HG02678 (cell line): Measurements from ENCODE around the gene SPSB4.
"Not testable (repeated sequence)": the region's sequence is repeated elsewhere in the genome, so short reads cannot be mapped to it uniquely, and the experiment has no call there.

Experiments
- ATAC-seq: cut with Tn5 transposase; IDR thresholded peaks from one replicate; pipeline ENCODE4 v1.9.1; 2021; ENCODE audit warnings: mild to moderate bottlenecking, moderate library complexity; ENCODE audit not compliant: unreplicated experiment

The SPSB4 gene

DNA sequence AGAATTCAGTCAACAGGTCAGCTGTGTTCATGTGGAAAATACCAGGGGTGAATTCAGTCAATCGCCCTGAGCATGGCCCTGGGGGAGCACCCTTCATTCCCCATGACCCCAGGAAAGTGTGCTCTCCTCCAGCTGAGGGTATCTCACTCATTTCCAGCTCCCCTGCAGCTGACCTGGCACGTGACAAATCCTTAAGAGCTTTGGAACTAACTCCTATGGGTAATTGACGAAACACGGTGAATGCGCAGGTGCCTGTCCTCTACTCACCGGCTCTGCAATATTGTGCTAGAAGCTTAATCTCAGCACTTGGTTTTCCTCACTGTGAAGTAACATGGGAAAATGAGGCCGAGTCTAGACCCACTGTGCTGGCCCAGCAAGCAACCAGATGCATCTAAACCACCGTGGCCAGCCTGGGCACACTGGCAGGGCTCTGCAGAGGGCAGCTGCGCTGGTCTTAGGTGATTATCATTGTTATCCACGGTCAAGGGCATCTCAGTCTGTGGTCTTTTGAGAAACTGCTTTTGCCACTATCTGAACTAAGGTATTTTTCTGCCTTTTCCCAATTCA lies 63.1 kb downstream of the SPSB4 start:
- no peak for ATAC-seq

DNA sequence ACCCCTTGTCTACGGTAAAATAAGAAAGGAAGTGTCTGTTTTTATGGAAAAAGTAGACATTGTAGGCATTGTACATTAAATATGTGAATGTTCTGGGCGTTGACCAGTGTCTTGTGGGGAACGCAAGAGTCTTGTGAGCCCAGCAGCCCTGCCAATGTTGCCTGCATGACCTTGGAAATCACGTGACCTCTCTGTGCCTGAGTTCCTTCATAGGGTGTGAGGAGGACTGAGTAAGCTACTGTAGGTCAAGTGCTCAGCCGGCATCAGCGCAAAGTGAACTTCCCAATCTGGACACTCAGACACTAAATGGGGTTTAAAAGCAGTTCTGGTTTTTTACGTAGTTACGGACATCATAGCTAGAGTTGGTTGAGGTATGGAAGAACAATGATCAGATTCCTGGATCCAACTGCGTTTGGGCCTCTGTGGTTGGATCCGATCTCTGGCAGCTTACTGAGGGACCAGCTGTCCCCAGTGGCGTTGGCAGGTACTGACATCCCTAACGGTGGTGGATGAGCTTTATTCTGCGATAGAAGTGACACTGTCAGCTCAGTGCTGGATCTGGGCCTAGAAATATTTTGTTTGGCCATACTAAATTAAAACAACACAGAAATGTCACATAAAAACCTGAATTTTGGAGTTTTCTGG lies 63.8 kb downstream of the SPSB4 start:
- ATAC-seq: no peak

DNA sequence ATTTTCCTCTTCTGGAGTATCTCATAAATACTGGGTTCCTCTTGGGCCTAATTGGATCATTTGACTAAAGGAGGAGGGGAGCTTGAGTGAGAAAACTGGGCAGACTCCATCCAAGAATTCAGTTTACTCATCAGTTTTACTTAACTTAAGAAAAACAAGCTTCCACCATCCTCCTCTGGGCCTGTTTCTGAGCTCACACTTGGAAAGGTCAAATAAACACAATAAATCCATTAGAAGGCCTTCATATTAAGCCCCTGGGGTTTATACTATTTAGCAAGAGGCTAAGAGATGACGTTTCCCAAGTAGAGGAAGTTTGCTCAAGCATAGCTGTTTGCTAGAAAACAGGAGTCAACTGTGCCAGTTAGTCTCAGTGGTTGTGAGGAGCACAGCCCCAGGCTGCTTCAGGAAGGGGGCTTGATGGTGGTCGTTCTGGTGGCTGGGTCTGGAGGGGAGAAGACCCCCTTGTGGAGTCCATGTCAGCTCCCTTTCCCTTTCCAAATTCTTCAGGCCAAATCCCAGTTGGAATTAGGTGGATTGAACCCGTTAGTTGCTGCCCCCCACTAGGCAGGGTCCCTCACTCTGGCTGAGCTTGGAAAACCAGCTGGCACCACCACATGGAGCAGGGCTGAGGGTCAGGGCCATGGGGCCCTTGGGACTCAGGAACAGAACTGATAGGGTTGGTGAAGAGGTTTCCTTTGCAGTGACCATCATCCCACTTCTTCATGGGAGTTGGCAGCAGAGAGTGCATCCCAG lies 64.8 kb downstream of the SPSB4 start:
- no peak for ATAC-seq

DNA sequence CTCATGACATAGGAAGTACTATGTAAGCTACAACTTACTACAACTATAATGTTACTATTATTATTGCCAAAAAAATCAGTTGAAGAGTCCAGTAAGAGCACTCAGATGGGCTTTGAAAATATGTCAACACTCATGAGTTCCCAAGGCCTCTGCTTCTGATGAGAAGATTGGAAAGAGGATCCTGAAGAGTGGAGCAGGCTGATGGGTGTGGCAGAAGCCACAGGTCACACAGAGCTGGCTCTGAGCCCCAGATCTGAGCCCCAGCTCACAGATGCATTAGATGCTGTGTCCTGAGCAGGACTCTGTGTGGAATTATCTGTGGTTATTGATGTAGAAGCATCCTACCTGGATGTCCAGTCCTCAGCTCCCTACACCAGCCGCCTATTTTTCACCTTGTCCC lies 65.6 kb downstream of the SPSB4 start:
- ATAC-seq: no peak

DNA sequence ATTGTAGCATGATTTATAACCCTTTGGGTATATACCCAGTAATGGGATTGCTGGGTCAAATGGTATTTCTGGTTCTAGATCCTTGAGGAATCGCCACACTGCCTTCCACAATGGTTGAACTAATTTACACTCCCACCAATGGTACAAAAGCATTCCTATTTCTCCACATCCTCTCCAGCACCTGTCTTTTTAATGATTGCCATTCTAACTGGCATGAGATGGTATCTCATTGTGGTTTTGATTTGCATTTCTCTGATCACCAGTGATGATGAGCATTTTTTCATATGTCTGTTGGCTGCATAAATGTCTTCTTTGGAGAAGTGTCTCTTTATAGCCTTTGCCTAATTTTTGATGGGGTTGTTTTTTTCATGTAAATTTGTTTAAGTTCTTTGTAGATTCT lies 66.8 kb downstream of the SPSB4 start:
- not testable (repeated sequence) for ATAC-seq

DNA sequence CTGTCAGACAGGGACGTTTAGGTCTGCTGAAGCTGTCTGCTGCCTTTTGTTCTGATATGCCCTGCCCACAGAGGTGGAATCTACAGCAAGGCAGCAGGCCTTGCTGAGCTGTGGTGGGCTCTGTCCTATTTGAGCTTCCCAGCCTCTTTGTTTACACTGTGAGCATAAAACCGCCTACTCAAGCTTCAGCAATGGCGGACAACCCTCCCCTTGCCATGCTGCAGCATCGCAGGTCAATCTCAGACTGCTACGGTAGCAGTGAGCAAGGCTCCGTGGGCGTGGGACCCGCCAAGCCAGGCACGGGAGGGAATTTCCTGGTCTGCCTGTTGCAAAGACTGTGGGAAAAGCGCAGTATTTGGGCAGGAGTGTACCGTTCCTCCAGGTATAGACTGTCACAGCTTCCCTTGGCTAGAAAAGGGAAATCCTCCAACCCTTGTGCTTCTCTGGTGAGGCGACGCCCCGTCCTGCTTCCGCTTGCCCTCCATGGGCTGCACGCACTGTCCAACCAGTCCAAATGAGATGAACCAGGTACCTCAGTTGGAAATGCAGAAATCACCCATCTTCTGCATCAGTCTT lies 71.4 kb downstream of the SPSB4 start:
- no peak for ATAC-seq

DNA sequence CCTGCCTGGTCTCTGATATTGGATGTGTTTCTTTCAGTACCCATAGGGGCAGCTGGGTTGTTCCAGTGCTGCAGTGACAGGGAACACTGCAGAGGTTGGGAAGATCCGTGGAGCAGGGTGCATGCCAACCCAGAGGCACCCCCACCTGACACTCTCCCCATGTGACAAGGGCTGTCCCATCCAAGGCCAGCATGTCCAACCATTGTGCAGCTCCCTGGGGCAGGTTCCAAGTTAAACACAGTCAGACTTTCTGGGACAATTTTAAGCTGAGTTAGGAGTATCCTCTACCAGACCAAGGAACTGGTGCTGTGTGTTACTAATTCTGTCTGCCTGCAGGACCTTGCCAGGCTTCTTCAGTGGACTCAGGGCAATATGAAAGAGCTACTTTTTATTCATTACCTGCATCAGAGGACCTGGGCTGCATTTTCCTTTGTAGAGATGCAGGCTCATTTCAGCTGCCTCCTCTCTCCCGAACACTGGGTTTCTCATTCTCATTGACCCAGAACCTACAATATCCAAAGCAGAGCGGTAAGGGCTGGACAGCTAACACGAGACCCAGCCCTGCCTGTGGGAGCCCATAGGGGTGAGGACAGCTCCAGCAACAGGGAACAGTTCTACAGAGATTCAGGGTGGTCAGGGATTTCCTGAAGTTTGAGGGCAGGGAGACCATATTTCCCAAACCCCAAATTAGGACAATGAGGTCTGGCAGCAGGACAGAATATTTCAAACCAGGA lies 72.7 kb downstream of the SPSB4 start:
- no peak for ATAC-seq

DNA sequence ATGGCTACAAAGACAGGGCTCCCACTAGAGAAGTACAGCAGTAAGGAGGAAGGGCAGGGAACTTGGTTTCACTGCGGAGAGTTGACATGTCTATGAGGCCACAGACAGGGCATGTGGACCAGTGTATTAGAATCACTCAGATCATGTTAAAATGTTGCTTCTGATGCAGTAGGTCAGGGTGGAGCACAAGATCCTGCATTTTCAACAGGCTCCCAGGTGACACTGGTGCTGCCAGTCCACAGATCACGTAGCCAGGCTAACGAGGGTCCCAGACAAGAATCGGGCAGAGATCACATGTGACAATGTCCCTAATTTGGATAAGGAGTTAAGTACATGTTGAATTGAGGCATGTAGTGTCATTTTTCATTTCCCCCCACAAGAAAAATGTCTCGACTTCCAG lies 73.6 kb downstream of the SPSB4 start:
- ATAC-seq: no peak

DNA sequence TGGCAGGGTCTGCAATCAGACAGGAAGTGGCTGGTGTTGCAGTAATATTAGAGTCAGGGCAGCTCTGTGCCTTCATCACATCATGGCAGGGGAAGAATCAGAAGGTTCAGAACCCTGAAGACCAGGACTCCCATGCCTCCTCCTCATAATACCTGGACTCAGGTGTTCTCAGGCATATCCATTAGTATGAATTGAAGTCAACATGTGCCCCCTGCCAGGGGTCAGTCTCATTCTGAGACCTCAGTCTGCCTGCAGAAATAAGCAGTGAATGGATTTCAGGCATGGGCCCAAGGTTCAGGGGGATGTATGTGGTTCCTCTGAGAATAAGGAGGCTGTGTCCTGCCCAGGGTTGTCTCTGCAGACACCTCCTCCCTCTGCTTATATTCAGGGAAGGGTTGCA lies 74.2 kb downstream of the SPSB4 start:
- ATAC-seq: no peak

DNA sequence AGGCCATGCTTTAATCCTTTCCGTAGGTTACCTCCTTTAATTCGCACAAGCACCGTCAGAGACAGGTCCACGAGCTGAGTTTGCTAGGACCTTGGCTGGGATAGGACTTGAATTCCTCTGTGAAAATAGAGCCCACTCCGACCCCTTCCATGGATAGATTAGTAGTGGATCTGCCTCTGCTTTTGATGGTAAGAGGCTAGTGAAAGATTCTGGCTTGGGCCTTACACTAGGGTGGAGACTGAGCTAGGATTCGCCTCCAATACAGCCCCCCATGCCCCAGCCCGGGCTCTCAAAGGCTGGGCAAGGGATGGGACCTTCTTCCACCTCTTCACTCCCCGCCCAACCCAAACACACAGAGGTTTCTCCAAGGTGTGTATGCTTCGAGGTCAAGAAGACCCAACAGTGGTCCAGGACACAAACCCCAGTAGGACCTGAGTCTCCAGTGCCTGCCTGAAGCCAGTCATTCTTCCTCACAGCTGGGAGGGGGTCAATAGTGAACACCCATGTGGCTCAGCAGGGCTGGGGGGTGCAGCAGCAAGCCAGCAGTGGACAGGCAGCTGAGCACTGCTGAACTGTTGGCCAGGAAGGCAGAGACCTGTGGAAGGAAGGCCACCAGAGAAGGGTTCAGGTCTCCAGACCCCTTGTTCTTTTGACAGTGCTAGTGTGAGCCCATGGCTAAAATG lies 75.7 kb downstream of the SPSB4 start:
- ATAC-seq: no peak

DNA sequence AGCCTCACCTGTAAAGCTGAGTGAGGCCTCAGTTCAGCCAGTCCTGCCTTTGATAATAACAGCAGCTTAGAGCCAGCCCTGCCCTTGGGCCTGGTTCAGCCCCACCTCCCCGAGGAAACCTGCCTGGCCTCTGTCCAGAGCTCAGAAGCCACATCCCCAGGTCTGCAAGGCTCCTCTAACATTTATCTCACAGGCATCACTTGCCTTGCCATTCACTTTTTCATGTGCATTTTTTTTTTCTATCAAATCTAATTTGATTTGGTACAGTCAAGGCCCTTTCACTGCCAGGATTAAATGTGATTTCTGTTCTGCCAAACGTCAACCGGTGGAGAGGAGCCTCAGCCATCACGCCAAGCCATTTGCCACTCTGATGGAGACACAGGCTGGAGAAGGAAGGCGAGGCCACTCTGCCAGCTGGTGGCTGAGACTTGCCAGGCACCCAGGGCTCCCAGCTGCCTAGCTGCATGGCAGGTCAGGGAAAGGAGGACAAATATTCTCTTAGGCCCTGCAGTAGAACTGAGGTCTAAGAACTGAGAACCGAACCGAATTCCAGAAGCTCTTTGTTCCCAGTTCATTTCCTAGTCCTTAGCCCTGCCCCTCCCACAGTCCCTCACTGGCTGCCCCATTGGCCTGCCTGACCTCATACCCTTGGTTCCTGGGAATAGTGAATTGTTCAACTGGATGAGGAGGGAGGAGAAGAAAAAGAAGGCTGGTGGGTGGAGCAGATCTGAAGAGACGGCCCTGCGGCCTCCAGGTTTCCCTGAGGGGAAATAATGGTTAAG lies 76.4 kb downstream of the SPSB4 start:
- ATAC-seq: no peak

DNA sequence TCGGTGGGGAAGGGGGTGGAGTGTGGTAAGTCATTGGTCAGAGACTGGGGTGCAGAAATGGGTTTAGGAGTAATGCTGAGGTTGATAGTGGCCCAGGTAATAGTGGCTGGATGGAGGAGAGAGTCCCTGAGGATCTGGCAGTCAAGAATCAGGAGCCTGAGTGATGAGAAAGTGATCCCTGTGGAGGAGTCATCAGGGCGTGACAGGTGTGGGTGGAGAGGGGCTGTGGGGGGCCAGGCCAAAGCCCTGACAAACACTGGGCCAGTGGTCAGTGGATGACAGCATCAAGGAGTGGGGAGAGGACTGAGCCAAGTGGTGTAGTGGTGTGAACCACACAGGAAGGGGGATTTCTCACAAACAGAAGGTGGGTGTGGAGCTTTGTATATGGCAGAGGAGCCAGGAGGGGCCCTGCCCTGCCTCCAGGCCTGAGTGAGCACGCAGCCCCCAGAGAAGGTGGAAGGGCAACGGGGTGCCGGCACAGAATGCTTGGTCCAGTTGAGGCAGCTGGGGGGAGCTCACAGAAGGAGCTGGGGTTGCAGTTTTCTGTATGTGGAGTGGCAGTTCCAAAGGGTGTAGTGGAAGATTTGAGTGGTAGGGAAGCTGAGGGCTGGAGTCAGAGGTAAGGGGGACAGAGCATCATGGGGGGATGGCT lies 77.1 kb downstream of the SPSB4 start:
- ATAC-seq: no peak

DNA sequence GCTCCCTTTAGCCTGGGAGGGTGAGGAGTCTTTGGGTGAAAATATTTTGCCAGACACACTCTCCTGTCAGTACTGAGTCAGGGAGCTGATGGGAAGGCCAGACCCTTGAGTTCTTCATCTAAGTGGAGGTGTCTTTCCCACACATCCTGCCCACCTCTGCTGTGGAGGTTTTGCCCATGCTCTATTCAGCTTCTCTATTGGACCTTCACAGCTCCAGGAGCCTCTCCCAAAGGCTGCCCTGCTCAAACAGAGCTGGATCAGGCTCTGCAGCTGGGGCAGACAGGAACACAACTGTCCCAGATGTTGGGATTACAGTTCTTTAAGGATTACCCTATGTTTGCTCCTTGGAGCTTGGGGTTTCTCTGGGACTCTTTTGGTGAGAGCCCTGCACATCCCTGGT lies 77.9 kb downstream of the SPSB4 start:
- ATAC-seq: no peak

DNA sequence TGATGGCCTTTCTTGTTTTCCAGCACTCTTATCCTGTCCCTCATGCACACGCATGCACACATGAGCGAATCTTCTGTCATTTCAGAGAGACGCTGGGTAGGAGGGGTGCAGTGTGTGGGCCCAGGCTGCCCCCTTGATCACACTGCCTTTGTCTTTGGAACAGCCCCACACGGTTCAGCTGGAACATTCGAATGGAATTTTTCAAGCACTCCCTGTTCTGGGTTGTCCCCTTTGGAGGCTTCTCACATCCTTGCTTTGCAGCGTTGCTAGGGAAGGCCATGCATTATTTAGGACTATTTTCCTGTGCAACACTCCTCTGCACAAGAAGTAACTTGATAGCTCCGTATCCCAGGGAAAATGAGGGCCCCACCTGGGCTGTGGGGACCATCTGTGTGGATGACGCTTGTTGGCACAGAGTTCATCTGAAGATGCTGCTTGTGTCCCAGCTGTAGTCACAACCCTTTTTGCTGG lies 78.4 kb downstream of the SPSB4 start:
- ATAC-seq: no peak

DNA sequence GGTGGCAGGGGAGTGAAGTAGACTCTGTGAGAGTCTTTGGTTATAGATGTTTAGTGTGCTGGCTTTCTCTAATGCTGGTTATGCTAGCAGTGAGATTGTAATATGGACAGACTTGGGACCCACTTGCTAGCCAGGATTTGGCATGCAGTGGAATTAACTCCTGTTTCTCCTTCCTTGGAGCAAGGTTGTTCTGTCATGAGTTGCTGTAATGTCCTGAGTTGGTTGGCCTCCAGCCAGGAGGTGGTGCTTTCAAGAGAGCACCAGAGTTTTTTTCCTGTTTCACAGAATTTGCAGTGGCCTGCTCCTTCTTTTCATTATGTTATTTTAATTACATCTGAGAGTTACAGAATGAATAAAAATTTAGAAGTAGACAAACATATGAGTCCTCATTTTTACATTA lies 92.4 kb downstream of the SPSB4 start:
- ATAC-seq: no peak

DNA sequence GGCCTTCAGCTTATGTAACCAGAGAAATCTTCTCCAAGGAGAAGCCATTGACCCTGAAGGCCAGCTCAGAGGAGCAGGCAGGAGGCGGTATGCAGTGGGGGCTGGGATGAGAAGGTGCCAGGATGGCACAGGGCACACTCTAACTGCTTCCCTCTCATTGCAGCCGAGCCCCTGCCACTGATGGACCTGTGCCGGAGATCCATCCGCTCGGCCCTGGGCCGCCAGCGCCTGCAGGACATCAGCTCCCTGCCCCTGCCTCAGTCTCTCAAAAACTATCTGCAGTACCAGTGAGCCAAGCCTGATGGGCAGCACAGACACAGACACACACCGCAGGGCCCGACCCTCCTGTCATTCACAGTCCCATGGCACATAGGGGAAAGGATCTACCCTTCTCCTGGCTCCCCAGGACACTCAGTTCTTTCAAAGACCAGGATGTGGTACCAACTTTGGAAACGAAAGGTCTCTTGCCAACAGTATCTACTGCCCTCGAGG lies 95.9 kb downstream of the SPSB4 start:
- ATAC-seq: no peak

DNA sequence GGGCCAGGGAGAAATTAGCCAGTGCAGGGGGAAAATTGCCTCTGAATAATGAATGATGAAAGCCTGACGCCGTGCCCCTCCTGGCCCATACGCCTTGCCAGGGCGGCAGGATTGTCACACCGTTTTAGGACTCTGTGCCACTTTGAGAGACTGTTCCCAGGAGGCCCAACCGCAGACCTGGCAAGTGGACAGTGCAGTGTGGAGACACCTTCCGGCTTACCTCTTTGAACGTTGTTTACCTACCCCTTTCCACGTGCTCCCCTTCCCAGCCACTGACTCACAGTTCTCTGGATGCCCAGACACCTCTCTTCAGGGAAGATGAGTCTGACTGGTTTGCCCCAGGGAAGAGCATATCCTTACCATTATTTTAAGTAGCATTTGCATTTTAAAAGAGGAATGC lies 96.5 kb downstream of the SPSB4 start:
- no peak for ATAC-seq

DNA sequence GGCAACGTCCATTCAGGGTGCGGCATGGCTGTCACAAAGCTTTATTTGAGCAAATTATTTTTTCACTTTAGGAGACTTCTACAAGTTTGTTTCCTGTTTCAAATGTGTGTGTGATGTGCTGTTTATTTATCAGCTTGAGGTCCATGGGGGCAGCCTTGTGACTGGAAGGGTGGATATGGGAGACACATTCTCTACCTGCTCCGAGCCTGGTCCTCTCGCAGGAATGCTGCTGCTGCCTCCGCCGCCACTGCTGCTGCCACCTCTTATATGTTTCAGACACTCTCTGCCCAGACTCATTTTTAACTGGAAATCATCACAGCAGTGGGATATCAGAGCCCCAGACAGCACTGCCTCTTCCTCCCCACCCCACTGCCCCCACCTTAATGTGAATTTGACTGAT lies 97.0 kb downstream of the SPSB4 start:
- no peak for ATAC-seq

DNA sequence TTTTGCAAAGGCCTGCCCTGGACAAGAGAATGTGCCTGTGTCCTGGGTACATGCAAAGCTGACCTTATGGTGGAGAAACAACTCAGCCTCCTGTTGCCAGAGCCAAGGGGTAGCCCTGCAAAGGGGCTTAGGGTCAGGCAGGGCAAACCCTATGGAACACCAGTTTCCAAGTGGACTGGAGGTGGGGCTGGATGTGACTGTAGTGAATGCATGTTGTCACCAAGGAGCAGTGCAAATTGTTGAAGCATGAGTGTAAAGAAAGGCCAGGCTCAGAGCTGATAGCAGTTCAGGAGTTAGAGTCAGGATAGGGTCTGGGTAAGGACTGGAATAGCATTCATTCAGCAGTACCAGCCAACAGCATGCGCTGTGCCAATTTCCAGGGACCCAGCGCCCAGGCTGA lies 97.6 kb downstream of the SPSB4 start:
- no peak for ATAC-seq
